ENCODE results near the gene CSNK1A1.
A peak's percentile ranks its signal among the peaks of the same experiment; 100 is the strongest.
"Not testable (repeated sequence)": the region's sequence is repeated elsewhere in the genome, so short reads cannot be mapped to it uniquely, and the experiment has no call there.

Gene CSNK1A1

DNA sequence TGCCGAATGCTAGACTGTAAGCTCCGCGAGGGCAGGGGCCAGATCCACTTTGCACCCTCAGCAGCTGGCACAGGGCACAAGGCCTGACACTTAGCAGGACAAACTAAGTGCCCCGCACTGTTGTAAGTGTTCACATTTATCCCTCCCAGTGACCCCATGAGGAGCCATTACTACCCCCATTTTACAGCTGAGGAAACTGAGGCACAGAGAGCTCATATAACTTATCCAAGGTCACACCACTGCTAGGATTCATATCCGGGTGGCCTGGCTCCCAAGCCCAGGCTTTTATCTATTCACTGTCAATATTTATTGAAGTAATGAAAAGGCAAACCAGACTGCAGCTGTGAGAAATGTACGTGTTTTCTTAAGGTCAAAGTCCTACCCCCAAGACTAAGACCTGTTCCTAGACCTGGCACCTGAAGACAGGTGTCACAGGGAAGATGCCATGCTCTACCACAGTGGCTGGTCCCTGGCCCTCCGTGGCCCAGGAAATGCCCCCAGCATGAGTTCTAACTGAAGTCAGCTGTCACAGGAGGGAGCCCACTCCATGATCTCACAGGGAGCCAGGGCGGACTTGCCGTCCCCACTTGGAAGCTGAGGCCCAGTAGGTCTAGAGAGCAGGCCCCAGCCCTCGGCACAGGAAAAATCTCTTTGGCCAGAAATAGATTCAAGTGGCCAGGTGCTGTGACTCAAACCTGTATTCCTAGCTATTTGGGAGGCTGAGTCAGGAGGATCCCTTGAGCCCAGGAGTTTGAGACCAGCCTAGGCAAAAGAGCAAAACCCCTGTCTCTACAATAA lies 97.4 kb downstream of the CSNK1A1 start:
- no peak for DNase-seq

DNA sequence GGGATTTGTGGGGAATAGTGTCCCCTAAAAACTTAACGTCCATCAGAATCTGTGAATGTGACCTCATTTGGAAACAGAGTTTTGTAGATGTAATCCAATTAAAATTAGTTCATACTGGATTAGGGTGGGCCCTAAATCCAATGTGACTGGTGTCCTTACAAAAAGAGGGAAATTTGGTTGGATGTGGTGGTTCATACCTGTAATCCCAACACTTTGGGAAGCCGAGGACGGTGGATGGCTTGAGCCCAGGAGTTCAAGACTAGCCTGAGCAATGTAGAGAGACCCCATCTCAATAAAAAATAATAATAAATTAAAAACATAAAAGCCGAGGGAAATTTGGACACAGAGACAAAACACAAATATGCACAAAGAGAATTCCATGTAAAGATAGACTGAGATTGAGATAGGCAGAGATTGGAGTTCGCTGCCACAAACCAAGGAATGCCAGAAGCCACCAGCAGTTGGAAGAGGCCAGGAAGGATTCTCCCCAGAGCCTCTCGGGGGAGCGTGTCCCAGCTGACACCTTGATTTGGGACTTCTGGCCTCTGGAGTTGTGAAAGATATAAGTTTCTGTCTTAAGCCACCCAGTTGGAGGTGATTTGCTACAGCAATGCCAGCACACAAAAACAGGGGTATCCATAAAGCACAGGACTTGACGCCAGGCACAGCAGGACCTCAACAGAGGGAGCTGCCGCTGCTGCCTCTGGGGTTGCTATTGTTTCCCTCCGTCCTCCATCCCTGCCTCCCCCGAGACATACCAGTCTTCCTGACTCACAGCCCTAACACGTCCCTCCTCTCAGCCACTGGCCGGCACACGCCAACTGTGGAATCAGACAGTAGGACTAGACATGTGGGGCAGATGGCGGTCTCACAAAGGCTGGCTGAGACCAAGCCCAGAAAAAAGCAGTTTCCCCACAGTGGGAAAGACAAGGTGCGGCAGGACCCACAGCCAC lies 98.3 kb downstream of the CSNK1A1 start:
- no peak for DNase-seq

DNA sequence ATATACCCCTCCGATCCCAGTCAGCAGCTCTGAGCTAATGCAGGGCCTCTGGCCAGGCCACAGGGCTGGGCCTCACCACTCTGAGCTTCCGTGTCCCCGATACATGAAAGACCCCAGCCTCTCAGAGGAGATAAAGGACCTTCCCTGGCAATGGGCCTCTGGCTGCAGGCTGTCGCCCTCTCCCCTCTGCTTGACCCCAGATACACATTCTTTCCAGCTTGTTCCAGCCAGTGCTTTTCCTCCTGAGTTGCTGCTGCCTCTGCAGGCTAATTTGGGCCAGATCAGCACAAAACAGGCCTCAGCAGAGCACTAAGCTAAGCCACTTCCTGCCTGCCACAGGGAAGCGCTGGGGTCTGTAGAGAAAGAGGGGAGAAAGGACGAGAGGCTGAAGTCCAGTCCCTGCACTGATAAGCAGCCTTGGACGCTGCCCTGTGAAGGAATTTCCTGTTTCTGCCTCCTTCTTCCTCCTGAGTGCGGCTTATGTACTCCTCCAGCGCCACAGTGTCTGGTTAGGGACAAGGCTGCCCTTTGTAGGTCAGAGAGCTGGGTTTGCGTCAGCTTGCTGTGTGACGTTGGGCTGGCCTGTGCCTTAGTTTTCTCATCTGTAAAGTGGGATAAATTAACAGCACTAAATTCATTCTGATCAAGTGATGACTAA lies 99.1 kb downstream of the CSNK1A1 start:
- no peak for DNase-seq

DNA sequence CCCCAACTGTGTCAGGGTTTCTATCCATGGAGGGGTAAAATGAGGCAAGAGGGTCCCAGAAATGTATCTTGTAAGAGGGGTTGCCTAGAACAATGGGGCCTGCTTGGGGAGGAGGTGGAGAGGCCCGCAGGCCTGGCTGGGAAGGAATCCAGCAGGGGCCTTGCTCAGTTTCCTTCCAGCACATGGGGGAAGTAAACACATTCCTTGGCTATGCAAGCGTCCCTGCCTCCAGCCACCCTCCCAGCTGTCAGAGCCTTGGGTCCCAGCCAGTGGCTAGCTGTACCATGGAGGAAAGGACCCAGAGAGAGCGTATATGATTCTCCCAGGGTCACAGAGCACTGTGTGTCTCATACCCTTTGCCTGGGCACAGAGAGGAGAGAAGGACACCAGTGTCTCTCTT lies 101.0 kb downstream of the CSNK1A1 start:
- no peak for DNase-seq

DNA sequence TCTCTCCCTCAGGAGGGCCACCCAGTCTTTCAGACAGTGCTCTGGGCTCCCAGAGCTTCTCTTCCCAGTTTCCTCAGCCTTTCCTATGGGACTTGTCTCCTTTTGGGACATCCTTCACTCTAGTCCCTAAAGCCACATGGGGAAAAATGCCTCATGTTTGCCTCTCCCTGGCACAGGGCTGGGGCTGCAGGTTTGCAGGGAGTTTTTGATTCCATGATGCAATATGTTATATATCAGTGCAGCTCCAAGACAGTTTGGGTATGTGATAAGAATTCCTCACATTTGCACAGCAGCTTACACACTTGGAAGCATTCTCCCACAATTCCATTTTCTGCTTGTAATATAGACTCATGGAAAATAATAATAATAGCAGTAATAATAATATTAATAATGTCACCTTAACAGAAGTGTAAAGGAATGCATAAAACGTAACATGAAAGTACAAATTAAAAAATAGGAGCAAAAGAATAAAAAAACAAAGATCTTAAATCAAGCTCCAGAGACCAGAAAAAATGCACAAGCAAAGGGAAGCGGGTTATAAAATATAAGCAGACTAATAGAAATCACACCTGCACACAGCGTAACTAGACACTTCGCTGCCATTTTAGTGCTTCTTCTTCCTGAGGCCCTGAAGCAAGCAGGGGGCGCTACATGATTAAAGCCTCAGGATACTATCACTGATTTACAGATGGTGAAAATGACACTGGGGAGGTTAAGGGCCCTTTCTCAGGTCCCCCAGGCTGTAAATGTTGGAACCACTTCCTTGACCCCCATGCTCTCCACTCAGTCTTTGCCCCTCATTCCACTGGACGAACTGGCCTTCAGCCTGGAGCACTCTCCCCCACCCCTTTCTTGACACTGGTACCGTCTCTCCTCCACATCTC lies 102.2 kb downstream of the CSNK1A1 start:
- DNase-seq, result no peak

DNA sequence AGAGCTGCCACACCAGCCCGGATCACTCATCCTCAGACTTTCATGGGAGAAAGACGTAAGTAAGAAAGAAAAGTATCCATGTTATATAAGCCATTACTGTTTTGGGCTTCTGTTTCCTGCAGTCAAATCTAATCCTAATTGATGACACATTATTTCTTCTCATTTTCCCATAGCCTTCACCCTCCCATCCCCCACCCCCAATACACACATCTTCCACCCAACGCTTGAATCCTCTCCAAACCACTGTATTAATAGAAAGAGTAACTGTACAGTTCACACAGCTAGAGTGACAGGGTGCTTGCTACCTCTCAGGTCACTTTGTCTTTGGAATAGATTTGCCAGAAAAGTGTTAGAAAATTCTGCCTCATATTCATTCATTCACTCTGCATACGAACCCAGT lies 102.8 kb downstream of the CSNK1A1 start:
- DNase-seq, result no peak

DNA sequence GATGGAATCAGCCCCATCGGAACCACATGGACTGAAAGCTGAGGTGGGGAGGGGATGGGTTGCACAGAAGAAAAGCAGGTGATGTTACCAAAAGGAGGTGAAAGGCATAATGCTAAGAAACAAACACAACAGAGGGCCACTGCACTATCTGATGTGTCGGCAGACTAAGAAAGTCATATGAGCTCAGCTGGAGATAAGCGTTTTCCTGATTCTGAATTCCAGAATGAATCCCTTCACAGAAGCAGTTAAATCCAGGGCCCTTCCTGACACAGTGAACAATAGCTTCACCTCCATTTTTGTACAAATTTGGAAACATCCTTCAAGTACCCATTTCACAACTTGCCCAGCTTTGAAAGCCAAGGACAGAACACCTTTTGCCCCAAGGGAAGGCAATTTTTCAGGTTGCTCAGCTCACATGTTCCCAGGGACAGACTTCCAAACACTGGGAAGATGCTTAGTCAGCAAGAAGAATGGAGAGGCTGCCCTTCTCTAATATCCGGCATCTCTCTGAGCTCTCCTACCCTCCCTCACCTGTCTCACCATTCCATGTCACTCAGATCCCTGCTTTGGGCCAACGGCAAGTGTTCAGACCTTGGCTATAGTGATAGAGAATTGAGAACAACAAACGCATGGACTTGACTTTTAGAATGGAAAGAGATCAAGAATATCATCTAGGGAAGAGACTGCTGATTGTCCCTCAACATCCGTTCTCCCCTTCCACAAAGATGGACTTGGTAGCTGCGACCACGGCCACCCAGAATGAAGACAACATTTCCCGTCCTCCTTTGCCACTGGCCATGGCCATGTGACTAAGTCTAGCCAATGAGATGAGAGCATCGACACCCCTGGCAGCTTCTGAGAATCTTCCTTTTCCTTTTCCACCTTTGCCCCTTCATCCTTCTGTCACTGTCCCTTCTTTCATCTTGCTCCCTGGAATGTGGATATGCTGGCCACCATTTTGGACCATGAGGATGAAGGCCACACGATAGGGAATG lies 103.6 kb downstream of the CSNK1A1 start:
- DNase-seq, result no peak

DNA sequence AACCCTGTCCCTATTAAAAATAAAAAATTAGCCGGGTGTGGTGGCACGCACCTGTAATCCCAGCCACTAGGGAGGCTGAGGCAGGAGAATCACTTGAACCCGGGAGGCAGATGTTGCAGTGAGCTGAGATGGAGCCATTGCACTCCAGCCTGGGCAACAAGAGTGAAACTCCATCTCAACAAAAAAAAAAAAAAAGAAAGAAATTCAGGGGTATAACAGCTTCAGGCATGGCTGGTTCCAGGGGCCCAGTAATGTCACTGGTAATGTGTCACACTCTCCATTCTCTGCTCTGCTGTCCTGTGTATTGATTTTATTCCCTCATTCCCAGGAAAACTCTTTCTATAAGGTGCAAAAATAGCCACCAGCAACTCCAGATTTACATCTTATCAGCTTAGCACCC lies 104.4 kb downstream of the CSNK1A1 start:
- DNase-seq, result not testable (repeated sequence)

DNA sequence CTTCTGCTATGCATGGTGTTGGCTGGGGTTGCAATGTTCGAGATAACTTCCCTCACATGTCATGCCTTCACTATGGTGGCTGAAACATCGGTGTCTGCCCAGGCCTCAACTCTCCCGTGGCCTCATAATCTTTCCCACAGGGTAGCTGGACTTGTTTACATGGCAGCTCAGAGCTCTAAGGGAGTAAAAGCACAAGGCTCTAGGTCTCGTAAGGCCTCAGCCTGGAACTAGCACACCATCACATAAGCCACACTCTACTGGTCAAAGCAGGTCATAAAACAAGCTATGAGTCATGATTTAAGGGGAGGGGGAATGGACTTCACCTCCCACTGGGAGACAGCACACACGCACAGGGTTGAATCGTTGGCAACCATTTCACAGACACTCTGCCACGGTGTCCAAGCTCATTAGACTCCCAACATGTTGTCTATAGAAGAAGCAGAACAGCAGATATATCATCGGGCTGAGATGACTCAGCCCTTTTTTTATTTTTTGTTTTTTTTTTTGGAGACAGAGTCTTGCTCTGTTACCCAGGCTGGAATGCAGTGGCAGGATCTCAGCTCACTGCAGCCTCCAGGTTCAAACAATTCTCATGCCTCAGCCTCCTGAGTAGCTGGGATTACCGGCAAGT lies 105.4 kb downstream of the CSNK1A1 start:
- no peak for DNase-seq

DNA sequence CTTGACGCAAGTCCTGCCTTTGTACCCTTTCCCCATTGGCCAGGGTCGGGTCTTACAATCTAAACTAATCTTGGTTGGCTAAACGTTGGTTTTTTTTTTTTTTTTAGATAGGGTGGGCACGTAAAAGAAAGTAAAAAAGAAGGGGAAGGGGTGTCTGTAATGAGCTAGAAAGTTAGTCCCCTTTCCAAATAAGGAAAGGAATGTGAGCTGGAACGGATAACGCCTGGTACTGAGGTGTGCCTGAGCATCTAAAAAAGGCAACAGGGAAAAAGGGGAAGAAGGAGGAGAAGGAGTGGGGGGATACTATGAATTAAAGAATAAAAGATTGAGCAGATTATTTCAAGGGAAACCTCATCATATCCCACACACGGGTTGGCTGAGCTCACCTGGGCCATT lies 105.9 kb downstream of the CSNK1A1 start:
- DNase-seq, result no peak

DNA sequence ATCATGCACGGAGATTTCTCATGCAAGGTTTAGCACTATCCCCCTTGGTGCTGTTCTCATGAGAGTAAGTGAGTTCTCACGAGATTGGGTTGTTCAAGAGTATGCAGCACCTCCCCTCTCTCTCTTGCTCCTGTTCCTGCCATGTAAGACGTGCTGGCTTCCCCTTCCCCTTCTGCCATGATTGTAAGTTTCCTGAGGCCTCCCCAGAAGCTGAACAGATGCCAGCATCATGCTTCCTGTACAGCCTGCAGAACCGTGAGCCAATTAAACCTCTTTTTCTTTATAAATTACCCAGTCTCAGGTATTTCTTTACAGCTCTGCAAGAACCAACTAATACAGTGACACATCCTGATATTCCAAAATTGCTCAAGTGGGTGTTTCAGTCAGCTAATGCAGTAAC lies 106.8 kb downstream of the CSNK1A1 start:
- not testable (repeated sequence) for DNase-seq

DNA sequence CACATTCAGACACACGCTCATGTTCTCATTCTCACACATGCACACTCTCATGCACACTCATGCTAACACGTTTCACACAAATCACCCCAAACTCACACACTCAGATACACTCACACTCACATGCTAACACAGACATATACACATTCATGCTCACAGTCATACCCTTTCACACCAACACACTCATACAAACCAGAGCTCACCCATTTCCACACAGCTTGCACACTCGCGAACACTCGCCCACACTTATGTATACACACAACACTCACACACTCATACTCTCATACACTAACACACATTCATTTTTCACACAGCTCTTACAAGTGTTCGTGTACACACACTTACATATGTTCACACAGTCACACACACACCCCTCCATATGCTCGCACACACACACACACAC lies 108.0 kb downstream of the CSNK1A1 start:
- DNase-seq, result no peak

DNA sequence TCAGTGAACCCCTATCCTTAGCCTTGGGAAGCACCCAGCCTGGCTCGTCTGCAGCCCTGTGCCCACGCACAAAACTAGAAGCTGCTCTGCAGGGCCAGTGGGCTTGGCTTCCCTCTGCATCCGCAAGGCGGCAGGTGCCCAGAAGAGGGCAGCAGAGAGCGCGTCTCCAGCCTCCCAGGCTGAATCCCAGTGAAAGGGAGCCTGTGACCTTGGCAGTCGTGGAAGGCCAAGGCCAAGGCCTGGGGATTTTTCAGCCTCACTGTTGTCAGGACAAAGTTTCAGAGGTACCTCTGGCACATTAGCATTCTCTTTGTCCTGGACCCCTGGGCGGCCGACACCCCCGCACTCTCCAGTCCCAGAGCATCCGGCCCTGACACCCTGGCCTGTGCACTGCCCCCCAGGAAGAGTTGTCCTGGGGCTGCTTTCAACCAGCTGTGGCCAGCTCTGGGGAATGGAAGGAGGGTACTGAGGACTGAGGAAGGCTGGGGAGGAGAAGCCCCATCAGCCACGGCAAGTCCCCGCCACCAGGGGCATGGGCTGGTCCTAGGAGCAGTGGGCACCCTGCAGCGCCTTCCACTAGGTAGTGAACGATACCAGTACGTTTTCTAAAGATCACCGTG lies 108.6 kb downstream of the CSNK1A1 start:
- peak; percentile 57 to 72 for DNase-seq
